GM18873 (cell line): Measurements from ENCODE around the gene PASK.

Experiments
- ATAC-seq: cut with Tn5 transposase; IDR thresholded peaks from one replicate; pipeline ENCODE4 v1.9.1; 2021; ENCODE audit warnings: mild to moderate bottlenecking, moderate library complexity, moderate number of reproducible peaks; ENCODE audit not compliant: unreplicated experiment, low FRiP score

PASK gene

DNA sequence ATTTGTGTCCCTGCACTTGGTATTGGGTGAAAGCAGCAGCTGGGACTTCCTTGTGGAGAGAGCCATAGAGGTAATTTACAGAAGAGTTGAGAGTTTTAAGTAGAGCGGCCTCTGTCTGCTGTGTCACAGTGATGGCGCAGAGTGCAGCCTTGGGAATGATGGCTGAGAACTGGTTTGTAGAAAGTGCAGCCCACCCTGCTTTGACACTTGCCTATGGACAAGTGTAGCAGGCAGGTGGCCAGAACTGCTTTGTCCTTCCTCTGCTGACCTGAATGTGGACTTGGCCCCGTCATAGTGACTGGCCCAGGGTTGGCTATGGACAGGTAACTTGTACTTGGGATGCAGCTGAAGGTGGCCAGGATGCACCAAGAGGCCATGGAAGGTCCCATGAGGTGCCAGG, 32.9 kb upstream of the PASK start:
- ATAC-seq, result no peak

DNA sequence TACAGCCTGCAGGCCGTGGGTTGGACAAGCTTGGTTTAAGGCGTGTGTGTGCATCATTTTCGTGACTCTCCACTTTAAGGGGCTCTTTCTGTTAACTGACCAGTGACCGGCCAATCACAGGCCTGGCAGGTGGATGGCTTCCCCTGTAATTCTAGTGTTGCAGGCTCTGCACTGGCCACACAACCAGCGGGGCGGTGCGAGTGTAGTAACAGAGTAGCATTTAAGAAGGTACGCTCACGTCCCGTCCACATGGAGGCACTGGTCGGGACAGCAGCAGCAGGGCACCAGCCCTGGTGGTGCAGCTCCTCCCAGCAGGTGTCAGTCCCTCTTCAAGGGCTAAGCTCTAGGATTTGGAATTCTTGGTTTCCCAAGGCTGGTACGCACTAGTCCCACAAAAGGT, 31.2 kb upstream of the PASK start:
- ATAC-seq, result no peak

DNA sequence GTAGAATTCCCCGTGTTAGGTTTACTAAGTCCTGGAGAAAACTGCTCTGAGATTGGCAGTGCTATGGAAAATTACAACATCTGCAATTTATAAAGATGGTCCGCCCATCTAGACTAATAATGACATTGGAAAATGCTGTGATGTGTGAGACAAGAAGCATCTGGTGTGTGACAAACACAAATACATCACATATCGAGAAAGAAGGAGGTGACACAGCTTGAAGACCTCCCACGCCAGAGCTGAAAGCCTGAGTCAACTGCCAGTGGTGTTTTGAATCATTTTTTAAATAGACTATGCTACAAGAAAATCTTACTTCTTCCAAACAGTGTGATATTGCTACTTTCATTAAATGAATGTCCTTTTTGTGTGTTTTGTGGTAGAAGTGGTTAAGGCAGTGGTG, 30.6 kb upstream of the PASK start:
- no peak for ATAC-seq

GRCh38 chr2:241178961-241179360, 29.7 kb upstream of the PASK start:
- ATAC-seq, result no peak

DNA sequence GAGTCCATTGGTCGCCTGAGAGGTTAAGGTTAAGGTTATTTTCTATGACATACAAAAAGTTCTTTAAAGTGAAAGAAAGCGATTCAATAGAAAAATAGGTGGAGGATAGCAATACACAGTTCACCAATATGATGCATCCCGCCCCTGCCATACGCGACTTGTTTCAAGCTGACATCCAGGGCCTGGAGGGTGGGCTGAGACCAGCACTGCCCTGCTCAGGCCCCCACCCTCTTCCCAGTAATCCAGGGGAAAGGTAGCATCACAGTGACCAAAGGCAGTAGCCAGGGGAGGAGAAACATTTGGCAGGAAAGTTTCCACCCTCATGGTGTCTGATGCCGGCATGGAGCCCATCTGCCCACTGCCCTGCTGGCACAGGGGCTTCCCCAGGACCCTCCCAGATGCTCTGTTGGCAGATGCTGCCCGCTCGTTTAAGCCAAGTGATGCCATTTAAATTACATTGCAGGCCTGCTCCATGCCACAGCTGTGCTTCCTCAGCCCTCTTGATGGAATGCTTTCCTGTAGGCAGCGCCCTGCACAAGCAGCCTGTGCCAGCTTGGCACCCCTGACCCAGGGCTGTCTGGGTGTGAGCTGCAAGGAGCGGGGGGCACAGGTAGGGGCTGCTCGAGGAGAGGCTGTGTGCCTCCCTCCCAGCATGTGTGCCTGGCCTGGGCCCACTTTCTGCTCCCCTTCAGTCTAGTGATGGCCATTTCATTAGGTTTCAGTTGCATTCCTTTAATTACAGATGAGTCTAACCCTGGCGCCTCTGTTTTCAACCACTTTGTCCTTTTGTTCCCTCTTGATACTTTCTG, 28.5 kb upstream of the PASK start:
- no peak for ATAC-seq

- ATAC-seq, result no peak
Measured at GRCh38 chr2:241173557-241173956, 24.3 kb upstream of the PASK start.

DNA sequence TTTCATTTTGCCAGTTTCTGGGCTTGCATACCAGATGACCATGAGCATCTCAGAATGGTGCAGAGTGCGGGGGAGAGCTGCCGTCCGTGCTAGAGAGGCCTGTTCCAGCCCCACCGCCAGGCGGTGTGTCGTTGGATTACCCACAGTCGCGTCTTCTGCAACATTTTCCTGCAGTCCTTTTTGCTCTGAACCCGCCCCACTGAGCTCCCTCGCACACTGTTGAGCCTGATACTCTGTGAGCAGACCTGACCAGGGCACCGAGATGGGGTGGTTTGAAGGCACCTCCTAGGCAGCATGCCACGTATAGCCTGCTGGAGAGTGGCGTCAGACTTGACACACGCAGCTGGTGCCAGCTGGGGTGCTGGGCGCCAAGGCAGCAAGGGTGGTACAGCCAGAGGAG, 19.1 kb upstream of the PASK start:
- no peak for ATAC-seq

GRCh38 chr2:241163601-241164118, 14.4 kb upstream of the PASK start:
- ATAC-seq, result no peak

DNA sequence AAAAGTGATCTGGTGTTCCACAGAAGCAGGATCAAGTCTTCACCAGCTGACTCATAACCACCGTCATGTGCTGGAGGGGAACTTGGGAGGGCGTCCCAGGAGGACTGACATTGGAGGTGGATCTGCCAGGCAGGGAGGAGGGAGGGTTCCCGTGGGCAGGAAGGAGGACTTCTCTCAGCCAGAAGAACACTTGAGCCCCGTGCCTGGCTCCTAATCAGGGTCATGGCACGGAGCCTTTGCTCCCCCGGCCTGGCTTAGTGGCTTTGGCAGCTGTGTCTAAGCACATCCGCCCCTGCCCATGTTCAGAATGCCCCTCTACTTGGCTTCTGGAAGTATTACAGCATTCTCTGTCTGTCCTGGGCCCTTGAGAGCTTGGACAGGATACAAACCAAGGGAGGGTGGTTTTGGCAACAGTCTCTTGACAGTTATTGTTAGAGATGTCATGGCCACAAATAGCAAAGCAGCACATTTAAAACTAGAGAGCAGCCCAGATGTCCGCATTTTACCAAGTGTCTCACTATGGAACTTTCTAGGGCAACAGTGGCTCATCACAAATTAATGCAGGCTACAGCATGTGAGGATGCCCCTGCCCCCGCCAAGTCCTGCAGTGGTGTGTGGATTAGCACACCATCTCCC, 12.5 kb upstream of the PASK start:
- no peak for ATAC-seq

- no peak for ATAC-seq
Measured at GRCh38 chr2:241160318-241160717, 11.0 kb upstream of the PASK start.

GRCh38 chr2:241159116-241159515, 9.8 kb upstream of the PASK start:
- ATAC-seq, result no peak

- no peak for ATAC-seq
Measured at GRCh38 chr2:241158546-241158900, 9.3 kb upstream of the PASK start.

DNA sequence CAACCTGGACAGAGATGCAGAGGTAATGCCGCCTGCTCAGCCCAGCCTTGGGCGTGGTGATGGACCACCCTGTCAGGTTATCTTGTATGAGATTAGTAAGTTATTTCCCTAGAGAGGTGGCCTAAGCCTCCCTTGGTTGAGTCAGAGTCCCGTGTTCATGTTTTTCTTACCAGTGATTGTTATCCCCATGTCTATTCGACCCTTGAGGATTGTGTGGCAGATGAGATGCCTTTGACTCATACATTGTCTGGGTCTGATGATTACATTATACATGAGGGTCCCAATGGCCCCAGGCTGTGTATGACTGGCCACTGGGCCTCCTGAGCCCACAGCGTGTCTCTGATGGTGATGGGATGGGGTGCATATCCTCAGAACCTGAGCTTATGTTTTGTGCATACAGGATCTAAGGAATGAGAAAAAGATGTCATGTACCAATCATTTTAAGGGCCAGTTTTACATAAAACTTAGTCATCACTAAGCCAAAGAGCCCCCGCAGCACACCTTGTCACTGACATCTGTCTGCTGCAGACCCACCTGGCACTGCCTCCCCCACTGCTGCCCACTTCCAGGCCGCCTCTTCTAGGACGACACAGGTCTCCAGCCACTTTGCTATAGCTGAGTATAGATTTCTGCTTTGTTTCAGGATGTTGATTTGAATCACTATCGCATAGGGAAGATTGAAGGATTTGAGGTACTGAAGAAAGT, 8.7 kb upstream of the PASK start:
- ATAC-seq, result no peak

GRCh38 chr2:241156971-241157441, 7.7 kb upstream of the PASK start:
- no peak for ATAC-seq

DNA sequence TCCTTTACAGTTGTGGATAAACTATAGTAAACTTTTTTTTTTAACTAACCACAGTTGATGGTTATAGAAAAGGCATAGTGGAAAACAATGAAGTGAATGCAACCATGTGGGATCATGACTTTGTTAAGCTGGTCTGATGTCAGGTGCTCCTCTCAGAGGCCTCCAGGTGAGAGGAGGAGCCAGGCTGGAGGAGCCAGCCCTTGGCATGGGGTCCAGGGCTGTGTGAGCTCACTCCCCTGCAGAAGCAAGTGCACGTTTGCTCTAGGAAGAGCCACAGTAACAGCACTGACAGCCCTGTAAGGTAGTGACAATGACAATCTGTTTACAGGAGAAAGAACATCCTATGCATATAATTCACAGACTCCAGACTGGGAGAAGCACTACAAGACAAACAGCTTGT, 6.7 kb upstream of the PASK start:
- ATAC-seq, result no peak

- ATAC-seq, result no peak
Measured at GRCh38 chr2:241154915-241155314, 5.6 kb upstream of the PASK start.

- ATAC-seq, result no peak
Measured at GRCh38 chr2:241153616-241154015, 4.3 kb upstream of the PASK start.

DNA sequence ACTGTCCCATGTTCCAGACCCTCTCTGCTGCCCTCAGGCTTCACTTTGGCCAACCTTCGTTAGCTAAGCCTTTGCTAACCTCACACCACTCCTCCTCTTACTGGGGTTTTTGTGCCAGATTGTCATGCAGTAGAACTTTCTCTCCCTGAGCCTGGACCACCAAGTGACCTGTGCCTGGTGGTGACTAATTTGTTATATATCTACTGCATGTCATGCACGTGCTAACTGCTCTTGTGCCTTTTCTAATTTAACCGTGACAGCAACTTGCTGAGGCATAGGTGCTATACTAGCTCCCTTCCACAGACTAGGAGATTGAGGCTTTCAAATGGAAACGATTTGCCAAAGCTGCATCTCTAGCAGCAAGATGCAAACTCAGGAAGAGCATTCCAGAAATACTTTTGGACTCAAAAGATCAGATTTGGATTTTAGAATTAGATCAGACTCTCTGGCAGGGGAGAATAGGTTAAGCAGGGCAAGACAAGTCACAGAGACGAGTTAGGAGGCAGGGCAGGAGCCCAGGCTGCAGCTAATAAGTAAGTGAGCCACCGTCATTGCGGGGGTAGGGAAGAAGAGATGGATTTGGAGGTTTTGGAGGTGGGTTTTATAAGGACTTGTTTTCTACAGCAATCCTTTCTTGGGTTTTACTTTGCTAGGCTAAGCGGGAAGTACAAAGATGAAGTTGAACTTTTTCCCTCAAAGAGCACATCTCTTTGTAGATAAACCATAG, 2.8 kb upstream of the PASK start:
- ATAC-seq, result no peak

- ATAC-seq, result no peak
Measured at GRCh38 chr2:241150660-241151530, 1.6 kb upstream of the PASK start.
